GM23338 (cell line): Measurements from ENCODE around the gene DPP10. TPM values are rescaled to one million over a fixed set of nuclear protein-coding genes. Genes with fewer than 3 reads are reported as not detected.

Experiments used
- ATAC-seq: fragments of 200-7000 bp; cut with Tn5 transposase; 3 replicates; pipeline ENCODE4 v1.9.1; 2020
- DNase-seq: peaks from one replicate; pipeline ENCODE4 v3.0.0-alpha.2; 2015; ENCODE audit warnings: low spot score
- H2AFZ ChIP-seq: fragments of 200-600 bp; sonication (generic); 2 replicates; pipeline ENCODE4 v1.8.0; 2016; ENCODE audit warnings: antibody characterized with exemption, mild to moderate bottlenecking, moderate library complexity
- H3F3A ChIP-seq: fragments of 200-600 bp; sonication (generic); replicated peaks from 2 replicates; pipeline ENCODE4 v1.8.0; 2017; ENCODE audit warnings: antibody characterized with exemption, mixed run types, low read depth
- H3K27ac ChIP-seq: fragments of 200-600 bp; sonication (generic); 2 replicates; pipeline ENCODE4 v1.6.1; 2016; ENCODE audit warnings: low read depth
- H3K27me3 ChIP-seq: fragments of 200-600 bp; sonication (generic); 2 replicates; pipeline ENCODE4 v1.8.0; 2016; ENCODE audit warnings: mild to moderate bottlenecking, mixed run types, moderate library complexity; ENCODE audit not compliant: insufficient read depth
- H3K36me3 ChIP-seq: fragments of 200-600 bp; sonication (generic); 2 replicates; pipeline ENCODE4 v1.8.0; 2016; ENCODE audit warnings: mild to moderate bottlenecking; ENCODE audit not compliant: insufficient read depth
- H3K4me1 ChIP-seq: fragments of 200-600 bp; sonication (generic); 2 replicates; pipeline ENCODE4 v1.8.0; 2016; ENCODE audit warnings: mild to moderate bottlenecking, moderate library complexity; ENCODE audit not compliant: insufficient read depth
- H3K4me2 ChIP-seq: fragments of 200-600 bp; sonication (generic); 2 replicates; pipeline ENCODE4 v1.7.1; 2017; ENCODE audit warnings: mixed run types
- H3K4me3 ChIP-seq: fragments of 200-600 bp; sonication (generic); 2 replicates; pipeline ENCODE4 v1.6.1; 2016; ENCODE audit warnings: mixed run types
- H3K79me2 ChIP-seq: fragments of 200-600 bp; sonication (generic); replicated peaks from 2 replicates; pipeline ENCODE4 v1.8.0; 2017; ENCODE audit warnings: mild to moderate bottlenecking; ENCODE audit not compliant: insufficient read depth
- H3K9me2 ChIP-seq: fragments of 200-600 bp; sonication (generic); 2 replicates; pipeline ENCODE4 v1.8.0; 2017; ENCODE audit not compliant: insufficient read depth
- H4K20me1 ChIP-seq: fragments of 200-600 bp; sonication (generic); replicated peaks from 2 replicates; pipeline ENCODE4 v1.8.0; 2017; ENCODE audit warnings: mild to moderate bottlenecking; ENCODE audit not compliant: insufficient read depth
- H3K27ac Mint-ChIP-seq: 2 replicates; pipeline ENCODE4 v1.8.0; 2020; ENCODE audit warnings: inconsistent platforms, mild to moderate bottlenecking, moderate library complexity, mixed read lengths
- H3K27me3 Mint-ChIP-seq: 3 replicates; pipeline ENCODE4 v1.8.0; 2022; ENCODE audit warnings: low read depth, mild to moderate bottlenecking, moderate library complexity, mixed read lengths, inconsistent platforms; ENCODE audit not compliant: insufficient read depth, poor library complexity
- H3K36me3 Mint-ChIP-seq: 3 replicates; pipeline ENCODE4 v1.8.0; 2021; ENCODE audit warnings: low read depth, mild to moderate bottlenecking, inconsistent platforms, moderate library complexity, mixed read lengths
- H3K4me1 Mint-ChIP-seq: 3 replicates; pipeline ENCODE4 v1.8.0; 2020; ENCODE audit warnings: mild to moderate bottlenecking, inconsistent platforms, mixed read lengths
- H3K4me3 Mint-ChIP-seq: 3 replicates; pipeline ENCODE4 v1.8.0; 2021; ENCODE audit warnings: moderate library complexity, mild to moderate bottlenecking, inconsistent platforms, mixed read lengths
- H3K9me3 Mint-ChIP-seq: 3 replicates; pipeline ENCODE4 v1.8.0; 2020; ENCODE audit warnings: moderate library complexity, mild to moderate bottlenecking, inconsistent platforms, mixed read lengths
- CREB1 ChIP-seq: fragments of 250-450 bp; sonication (Bioruptor Pico); IDR thresholded peaks from 2 replicates; pipeline ENCODE4 v1.5.0; 2020; ENCODE audit warnings: low read depth, mild to moderate bottlenecking, moderate library complexity
- JUNB ChIP-seq: IDR thresholded peaks from one replicate; pipeline ENCODE4 v1.6.1; 2016; ENCODE audit warnings: antibody characterized with exemption; ENCODE audit not compliant: unreplicated experiment
- NANOG ChIP-seq: IDR thresholded peaks from 2 replicates; pipeline ENCODE4 v1.6.1; 2016; ENCODE audit warnings: antibody characterized with exemption, borderline replicate concordance
- POLR2AphosphoS5 ChIP-seq: IDR thresholded peaks from 2 replicates; pipeline ENCODE4 v1.6.1; 2016; ENCODE audit warnings: antibody characterized with exemption, low read depth
- STAT1 ChIP-seq: IDR thresholded peaks from one replicate; pipeline ENCODE4 v1.6.1; 2016; ENCODE audit warnings: antibody characterized with exemption; ENCODE audit not compliant: unreplicated experiment
- ZNF114 ChIP-seq: fragments of 250-450 bp; sonication (Bioruptor Pico); IDR thresholded peaks from 2 replicates; pipeline ENCODE4 v1.5.0; 2020; ENCODE audit warnings: mild to moderate bottlenecking, moderate library complexity
- polyA plus RNA-seq: library from polyadenylated mRNA; unstranded; fragments of >200 nt; fragmentation: Nextera tagmentation; extraction: Ambion mirVana; gene quantifications from 2 replicates; pipeline ENCODE4 v1.2.1, GENCODE V29; 2016
- total RNA-seq: library from RNA; depleted of rRNA; stranded (reverse); fragments of >200 nt; shearing (Covaris generic); gene quantifications from 2 replicates; pipeline ENCODE4 v1.2.3, GENCODE V29; 2014
- TF ChIP-seq, protein P1 (sequence below): IDR thresholded peaks from 2 replicates; pipeline ENCODE4 v1.6.1; 2016; ENCODE audit warnings: antibody characterized with exemption
- TF ChIP-seq, protein P2 (sequence below): IDR thresholded peaks from one replicate; pipeline ENCODE4 v1.6.1; 2018; ENCODE audit warnings: antibody characterized with exemption; ENCODE audit not compliant: unreplicated experiment
- TF ChIP-seq, protein P3 (sequence below): fragments of 250-450 bp; sonication (Bioruptor Pico); IDR thresholded peaks from 2 replicates; pipeline ENCODE4 v1.5.0; 2020; ENCODE audit warnings: mild to moderate bottlenecking, moderate library complexity

The DPP10 gene
- total and polyA plus RNA-seq, 2 experiments from 2014 or later, result 3.6 to 14.8 TPM

DNA sequence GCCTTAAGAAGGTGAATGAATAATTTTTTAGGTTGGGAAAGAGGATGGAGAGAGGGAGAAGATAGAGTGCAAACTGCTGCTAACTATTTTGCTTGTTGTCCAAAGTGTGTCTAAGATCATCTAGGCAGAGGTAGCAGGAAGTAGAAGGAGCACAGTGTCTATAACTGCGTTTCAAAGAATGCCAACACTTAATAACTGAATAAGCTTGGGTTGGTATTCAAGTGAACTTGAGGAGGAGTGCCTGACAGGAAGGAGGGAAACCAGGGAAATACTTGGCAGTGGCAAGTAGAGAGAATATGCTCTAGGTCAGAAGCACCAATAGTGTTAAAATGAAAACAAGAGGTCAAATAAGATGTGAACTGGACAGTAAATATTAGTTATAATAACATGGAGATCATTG lies 155.9 kb downstream of the DPP10 start:
- Mint-ChIP-seq H3K36me3 (no peaks in the 10 kb centered on the region), H3K27ac (no peak overlapping the region), H3K9me3 (no peaks in the 10 kb centered on the region), H3K4me1 (peaks cover 4% of the 10 kb centered on the region; the same call in 1 of the 3 replicates), H3K27me3 (no peaks in the 10 kb centered on the region), H3K4me3 (no peak overlapping the region)
- DNase-seq (no peak), ATAC-seq (no peak)
- no peak overlapping the region for H3K27ac ChIP-seq
- no peak overlapping the region for H2AFZ ChIP-seq
- no peak overlapping the region for H3K4me2 ChIP-seq
- TF ChIP-seq POLR2AphosphoS5 (no peak), STAT1 (no peak)
- H3F3A ChIP-seq, result no peaks in the 10 kb centered on the region
- H3K79me2 ChIP-seq, result no peaks in the 10 kb centered on the region
- H3K9me2 ChIP-seq, result no peaks in the 10 kb centered on the region
- H3K4me1 ChIP-seq, result no peaks in the 10 kb centered on the region
- H3K27me3 ChIP-seq, result no peaks in the 10 kb centered on the region
- H4K20me1 ChIP-seq, result no peaks in the 10 kb centered on the region
- no peaks in the 10 kb centered on the region for H3K36me3 ChIP-seq
- H3K4me3 ChIP-seq, result no peak overlapping the region

DNA sequence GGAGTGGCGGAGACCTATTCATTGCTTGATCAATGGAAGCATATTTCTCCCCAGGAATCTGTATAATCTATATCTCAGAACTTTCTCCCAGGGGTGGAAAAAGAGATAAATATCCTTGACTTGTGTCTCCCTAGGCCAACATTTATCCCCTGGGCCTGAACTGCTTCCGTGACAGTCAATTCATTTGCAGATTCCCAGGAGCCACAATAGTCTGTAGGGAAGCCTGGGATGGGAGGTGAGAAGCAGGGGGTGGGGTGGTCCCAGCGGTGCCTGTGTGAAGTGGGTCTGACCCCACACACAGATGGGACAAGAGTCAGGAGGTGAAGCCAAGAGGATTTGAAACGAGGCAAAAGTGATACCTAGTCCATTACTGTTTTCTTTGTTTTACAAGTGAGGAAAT lies 166.8 kb downstream of the DPP10 start:
- Mint-ChIP-seq H3K9me3 (peaks cover 2% of the 10 kb centered on the region; the same call in 1 of the 3 replicates), H3K27ac (no peak overlapping the region), H3K4me3 (no peak overlapping the region), H3K36me3 (no peaks in the 10 kb centered on the region), H3K27me3 (peaks cover 1% of the 10 kb centered on the region), H3K4me1 (peaks cover 23% of the 10 kb centered on the region)
- H3K4me2 ChIP-seq, result no peak overlapping the region
- peaks cover 10% of the 10 kb centered on the region; the same call in 1 of the 2 replicates for H3K4me1 ChIP-seq
- no peaks in the 10 kb centered on the region for H3F3A ChIP-seq
- H3K27ac ChIP-seq, result no peak overlapping the region
- ATAC-seq, result peak; percentile 50; the same call in 2 of the 3 replicates
- no peaks in the 10 kb centered on the region for H3K27me3 ChIP-seq
- no peaks in the 10 kb centered on the region for H3K36me3 ChIP-seq
- H2AFZ ChIP-seq, result peak overlapping the region; percentile 11
- no peaks in the 10 kb centered on the region for H3K79me2 ChIP-seq
- TF ChIP-seq CREB1 (CRISPR knock-in tag) (no peak), JUNB (no peak), ZNF114 (CRISPR knock-in tag) (no peak), NANOG (no peak)
- TF ChIP-seq, protein P1, sequence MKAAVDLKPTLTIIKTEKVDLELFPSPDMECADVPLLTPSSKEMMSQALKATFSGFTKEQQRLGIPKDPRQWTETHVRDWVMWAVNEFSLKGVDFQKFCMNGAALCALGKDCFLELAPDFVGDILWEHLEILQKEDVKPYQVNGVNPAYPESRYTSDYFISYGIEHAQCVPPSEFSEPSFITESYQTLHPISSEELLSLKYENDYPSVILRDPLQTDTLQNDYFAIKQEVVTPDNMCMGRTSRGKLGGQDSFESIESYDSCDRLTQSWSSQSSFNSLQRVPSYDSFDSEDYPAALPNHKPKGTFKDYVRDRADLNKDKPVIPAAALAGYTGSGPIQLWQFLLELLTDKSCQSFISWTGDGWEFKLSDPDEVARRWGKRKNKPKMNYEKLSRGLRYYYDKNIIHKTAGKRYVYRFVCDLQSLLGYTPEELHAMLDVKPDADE, result no peak
- TF ChIP-seq, protein P2, sequence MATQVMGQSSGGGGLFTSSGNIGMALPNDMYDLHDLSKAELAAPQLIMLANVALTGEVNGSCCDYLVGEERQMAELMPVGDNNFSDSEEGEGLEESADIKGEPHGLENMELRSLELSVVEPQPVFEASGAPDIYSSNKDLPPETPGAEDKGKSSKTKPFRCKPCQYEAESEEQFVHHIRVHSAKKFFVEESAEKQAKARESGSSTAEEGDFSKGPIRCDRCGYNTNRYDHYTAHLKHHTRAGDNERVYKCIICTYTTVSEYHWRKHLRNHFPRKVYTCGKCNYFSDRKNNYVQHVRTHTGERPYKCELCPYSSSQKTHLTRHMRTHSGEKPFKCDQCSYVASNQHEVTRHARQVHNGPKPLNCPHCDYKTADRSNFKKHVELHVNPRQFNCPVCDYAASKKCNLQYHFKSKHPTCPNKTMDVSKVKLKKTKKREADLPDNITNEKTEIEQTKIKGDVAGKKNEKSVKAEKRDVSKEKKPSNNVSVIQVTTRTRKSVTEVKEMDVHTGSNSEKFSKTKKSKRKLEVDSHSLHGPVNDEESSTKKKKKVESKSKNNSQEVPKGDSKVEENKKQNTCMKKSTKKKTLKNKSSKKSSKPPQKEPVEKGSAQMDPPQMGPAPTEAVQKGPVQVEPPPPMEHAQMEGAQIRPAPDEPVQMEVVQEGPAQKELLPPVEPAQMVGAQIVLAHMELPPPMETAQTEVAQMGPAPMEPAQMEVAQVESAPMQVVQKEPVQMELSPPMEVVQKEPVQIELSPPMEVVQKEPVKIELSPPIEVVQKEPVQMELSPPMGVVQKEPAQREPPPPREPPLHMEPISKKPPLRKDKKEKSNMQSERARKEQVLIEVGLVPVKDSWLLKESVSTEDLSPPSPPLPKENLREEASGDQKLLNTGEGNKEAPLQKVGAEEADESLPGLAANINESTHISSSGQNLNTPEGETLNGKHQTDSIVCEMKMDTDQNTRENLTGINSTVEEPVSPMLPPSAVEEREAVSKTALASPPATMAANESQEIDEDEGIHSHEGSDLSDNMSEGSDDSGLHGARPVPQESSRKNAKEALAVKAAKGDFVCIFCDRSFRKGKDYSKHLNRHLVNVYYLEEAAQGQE, result no peak
- TF ChIP-seq, protein P3, sequence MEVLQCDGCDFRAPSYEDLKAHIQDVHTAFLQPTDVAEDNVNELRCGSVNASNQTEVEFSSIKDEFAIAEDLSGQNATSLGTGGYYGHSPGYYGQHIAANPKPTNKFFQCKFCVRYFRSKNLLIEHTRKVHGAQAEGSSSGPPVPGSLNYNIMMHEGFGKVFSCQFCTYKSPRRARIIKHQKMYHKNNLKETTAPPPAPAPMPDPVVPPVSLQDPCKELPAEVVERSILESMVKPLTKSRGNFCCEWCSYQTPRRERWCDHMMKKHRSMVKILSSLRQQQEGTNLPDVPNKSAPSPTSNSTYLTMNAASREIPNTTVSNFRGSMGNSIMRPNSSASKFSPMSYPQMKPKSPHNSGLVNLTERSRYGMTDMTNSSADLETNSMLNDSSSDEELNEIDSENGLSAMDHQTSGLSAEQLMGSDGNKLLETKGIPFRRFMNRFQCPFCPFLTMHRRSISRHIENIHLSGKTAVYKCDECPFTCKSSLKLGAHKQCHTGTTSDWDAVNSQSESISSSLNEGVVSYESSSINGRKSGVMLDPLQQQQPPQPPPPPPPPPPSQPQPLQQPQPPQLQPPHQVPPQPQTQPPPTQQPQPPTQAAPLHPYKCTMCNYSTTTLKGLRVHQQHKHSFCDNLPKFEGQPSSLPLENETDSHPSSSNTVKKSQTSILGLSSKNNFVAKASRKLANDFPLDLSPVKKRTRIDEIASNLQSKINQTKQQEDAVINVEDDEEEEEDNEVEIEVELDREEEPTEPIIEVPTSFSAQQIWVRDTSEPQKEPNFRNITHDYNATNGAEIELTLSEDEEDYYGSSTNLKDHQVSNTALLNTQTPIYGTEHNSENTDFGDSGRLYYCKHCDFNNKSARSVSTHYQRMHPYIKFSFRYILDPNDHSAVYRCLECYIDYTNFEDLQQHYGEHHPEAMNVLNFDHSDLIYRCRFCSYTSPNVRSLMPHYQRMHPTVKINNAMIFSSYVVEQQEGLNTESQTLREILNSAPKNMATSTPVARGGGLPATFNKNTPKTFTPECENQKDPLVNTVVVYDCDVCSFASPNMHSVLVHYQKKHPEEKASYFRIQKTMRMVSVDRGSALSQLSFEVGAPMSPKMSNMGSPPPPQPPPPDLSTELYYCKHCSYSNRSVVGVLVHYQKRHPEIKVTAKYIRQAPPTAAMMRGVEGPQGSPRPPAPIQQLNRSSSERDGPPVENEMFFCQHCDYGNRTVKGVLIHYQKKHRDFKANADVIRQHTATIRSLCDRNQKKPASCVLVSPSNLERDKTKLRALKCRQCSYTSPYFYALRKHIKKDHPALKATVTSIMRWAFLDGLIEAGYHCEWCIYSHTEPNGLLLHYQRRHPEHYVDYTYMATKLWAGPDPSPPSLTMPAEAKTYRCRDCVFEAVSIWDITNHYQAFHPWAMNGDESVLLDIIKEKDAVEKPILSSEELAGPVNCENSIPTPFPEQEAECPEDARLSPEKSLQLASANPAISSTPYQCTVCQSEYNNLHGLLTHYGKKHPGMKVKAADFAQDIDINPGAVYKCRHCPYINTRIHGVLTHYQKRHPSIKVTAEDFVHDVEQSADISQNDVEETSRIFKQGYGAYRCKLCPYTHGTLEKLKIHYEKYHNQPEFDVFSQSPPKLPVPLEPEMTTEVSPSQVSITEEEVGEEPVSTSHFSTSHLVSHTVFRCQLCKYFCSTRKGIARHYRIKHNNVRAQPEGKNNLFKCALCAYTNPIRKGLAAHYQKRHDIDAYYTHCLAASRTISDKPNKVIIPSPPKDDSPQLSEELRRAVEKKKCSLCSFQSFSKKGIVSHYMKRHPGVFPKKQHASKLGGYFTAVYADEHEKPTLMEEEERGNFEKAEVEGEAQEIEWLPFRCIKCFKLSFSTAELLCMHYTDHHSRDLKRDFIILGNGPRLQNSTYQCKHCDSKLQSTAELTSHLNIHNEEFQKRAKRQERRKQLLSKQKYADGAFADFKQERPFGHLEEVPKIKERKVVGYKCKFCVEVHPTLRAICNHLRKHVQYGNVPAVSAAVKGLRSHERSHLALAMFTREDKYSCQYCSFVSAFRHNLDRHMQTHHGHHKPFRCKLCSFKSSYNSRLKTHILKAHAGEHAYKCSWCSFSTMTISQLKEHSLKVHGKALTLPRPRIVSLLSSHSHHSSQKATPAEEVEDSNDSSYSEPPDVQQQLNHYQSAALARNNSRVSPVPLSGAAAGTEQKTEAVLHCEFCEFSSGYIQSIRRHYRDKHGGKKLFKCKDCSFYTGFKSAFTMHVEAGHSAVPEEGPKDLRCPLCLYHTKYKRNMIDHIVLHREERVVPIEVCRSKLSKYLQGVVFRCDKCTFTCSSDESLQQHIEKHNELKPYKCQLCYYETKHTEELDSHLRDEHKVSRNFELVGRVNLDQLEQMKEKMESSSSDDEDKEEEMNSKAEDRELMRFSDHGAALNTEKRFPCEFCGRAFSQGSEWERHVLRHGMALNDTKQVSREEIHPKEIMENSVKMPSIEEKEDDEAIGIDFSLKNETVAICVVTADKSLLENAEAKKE (CRISPR knock-in tag), result no peak
- no peaks in the 10 kb centered on the region for H4K20me1 ChIP-seq
- H3K9me2 ChIP-seq, result no peaks in the 10 kb centered on the region
- H3K4me3 ChIP-seq, result no peak overlapping the region
- DNase-seq, result no peak
